ENCODE data around the gene CD164L2. TPM values are rescaled to one million over a fixed set of nuclear protein-coding genes. Genes with fewer than 3 reads are reported as not detected.

Gene CD164L2
- total RNA-seq, 1 donor from 2014 or later, result not detected

DNA sequence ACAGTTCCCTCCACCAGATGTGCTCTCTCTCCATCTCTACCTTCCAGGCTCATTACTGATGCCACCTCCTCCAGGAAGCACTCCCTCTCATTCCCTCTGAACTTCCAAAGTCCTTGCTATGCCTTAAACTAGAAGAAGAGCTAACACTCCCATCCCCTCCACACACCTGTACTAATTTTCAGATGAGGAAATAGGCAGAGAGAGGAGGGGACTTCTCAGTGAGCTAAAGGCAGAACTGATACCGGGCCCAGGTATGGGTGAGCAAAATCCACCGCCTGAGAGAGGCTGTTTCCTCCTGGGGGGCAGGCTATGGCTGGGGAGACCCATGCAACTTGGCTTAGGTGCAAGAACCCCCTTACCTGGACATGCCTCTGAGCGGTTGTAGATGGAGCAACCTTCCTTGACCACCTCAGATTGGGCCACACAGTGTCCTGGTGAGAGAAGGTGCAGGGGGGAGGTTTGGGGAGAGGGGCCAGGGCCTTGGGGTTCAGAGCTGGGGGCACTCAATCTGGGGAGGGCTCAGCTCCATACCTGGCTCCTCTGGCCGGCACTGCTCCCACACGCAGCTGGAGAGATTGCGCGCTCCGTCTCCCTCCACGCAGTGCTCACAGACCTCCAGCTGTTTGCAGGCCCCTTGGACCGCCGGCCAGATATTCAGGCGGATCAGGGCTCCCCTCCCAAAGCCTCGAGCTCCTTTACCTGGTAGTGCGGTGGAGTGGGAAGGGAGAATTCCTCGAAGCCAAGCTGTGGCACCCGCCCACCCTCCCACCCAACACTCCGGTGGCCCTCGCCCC is 967 bp downstream of the CD164L2 start:
- H3K9me3 ChIP-seq (replicated peaks), result no peaks in the 10 kb centered on the region
- H3K4me1 ChIP-seq, result peaks cover 33% of the 10 kb centered on the region
- TF ChIP-seq, protein P1, sequence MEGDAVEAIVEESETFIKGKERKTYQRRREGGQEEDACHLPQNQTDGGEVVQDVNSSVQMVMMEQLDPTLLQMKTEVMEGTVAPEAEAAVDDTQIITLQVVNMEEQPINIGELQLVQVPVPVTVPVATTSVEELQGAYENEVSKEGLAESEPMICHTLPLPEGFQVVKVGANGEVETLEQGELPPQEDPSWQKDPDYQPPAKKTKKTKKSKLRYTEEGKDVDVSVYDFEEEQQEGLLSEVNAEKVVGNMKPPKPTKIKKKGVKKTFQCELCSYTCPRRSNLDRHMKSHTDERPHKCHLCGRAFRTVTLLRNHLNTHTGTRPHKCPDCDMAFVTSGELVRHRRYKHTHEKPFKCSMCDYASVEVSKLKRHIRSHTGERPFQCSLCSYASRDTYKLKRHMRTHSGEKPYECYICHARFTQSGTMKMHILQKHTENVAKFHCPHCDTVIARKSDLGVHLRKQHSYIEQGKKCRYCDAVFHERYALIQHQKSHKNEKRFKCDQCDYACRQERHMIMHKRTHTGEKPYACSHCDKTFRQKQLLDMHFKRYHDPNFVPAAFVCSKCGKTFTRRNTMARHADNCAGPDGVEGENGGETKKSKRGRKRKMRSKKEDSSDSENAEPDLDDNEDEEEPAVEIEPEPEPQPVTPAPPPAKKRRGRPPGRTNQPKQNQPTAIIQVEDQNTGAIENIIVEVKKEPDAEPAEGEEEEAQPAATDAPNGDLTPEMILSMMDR (IDR thresholded peaks at IDR 0.05; ENCODE audit: borderline replicate concordance), result no peak
- H3K27ac ChIP-seq (replicated peaks), result no peak overlapping the region
- H3K36me3 ChIP-seq, result no peaks in the 10 kb centered on the region
- no peak for DNase-seq
- no peak overlapping the region for H3K4me3 ChIP-seq
- H3K27me3 ChIP-seq (ENCODE audit: low read depth), result peaks cover 4% of the 10 kb centered on the region
- intact Hi-C loops (cut with micrococcal nuclease), result no loop called here

DNA sequence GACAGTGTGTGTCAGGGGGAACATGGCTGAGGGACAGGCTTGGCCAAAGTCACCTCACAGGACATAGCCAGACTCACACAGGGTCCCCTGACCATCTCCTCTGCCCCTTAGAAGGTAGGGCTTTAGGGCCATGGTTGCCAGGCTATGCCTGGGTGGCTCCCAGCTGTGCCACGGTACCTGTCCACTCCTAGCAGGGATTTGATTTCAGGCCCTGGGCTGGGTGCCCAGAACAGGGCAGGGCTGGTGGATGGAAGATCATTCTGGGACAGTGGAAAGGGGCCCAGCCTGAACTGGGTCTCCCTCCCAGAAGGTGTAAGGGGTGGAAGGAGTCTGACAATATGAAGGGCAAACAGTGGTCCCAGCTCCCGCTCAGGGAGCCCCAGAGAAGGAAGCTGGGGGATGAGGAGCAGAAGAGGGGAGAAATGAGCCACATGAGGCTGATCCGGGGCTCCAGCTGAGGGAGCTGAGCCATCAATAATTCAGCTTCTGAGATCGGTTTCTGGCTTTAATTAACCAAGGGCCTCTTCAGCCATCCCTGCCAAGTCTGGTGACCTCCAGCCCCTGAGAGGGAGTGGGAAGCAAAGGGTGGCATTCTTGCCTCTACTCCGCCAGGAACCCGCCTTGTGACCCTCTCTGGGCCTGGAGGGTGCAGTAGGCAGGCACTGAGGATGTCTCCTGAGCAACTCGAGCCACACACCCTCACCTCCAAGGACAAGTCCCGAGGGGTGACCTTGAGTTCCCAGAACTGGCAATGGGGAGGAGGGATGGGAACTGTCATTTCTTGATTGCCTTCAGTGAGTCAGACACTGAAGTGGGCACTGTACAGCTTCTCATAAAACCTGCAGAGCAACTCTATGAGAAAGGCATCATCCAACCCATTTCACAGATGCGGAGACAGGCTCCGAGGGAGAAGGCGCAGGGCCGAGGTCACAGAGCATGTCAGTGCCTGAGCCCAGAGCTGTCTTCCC is 2.1 kb downstream of the CD164L2 start:
- TF ChIP-seq, protein P1 (IDR thresholded peaks at IDR 0.05; ENCODE audit: borderline replicate concordance), result no peak
- Histone ChIP-seq H3K9me3 (replicated peaks) (no peaks in the 10 kb centered on the region), H3K27ac (replicated peaks) (no peak overlapping the region), H3K27me3 (ENCODE audit: low read depth) (peaks cover 4% of the 10 kb centered on the region), H3K4me3 (no peak overlapping the region), H3K4me1 (peaks cover 45% of the 10 kb centered on the region), H3K36me3 (no peaks in the 10 kb centered on the region)
- no peak for DNase-seq
- intact Hi-C loops (cut with micrococcal nuclease), result no loop called here

DNA sequence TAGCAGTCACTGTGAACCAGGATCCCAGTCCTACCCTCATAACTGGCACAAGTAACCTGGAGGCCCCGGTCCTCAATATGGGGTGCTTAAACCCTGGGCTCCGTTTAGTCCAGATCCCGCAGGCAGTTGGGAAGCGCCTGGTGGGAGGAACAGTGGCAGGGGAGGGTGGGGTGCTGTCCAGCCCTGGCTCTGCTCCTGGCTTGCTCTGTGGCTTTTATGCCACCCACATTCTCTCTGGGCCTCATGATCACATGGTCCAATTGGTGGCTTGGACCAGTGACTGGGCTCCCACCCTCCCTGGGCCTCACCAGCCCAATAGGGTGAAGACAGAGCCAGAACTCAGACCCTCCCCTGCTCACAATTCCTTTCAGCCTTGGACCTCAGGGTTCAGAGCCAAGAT is 2.9 kb downstream of the CD164L2 start:
- peaks cover 4% of the 10 kb centered on the region for H3K27me3 ChIP-seq (ENCODE audit: low read depth)
- H3K4me3 ChIP-seq, result no peak overlapping the region
- DNase-seq, result no peak
- H3K36me3 ChIP-seq, result no peaks in the 10 kb centered on the region
- H3K9me3 ChIP-seq (replicated peaks), result no peaks in the 10 kb centered on the region
- TF ChIP-seq, protein P1 (IDR thresholded peaks at IDR 0.05; ENCODE audit: borderline replicate concordance), result no peak
- no peak overlapping the region for H3K27ac ChIP-seq (replicated peaks)
- intact Hi-C loops (cut with micrococcal nuclease), result no loop called here
- H3K4me1 ChIP-seq, result peaks cover 53% of the 10 kb centered on the region

DNA sequence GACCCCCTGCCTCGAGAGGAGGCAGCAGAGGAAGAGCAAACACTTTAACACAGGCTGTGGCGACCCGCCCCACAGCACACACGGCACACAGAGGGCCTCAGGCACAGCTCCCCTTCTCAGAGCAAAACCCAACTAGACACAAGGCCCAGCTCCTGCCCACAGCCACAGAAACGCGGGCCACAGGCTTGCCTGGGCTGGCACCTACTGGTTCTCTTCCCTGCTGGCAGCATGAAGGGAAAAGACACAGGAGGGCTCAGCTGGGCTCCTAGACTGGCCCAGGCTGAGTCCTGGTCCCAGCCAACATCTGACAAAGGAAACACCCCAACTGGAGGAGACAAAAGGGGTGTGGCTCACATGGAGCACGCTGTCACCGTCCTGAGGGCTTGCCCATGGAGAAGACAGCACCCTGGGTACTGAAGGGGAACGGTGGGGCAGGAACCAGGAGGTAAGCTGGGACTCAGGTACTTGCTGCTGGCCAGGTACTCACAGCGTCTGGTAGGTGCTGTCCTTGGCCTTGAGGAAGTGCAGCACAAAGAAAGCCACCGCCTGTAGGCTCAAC is 3.5 kb downstream of the CD164L2 start:
- Histone ChIP-seq H3K4me3 (no peak overlapping the region), H3K36me3 (no peaks in the 10 kb centered on the region), H3K4me1 (peaks cover 56% of the 10 kb centered on the region), H3K27me3 (ENCODE audit: low read depth) (peaks cover 4% of the 10 kb centered on the region), H3K9me3 (replicated peaks) (no peaks in the 10 kb centered on the region), H3K27ac (replicated peaks) (no peak overlapping the region)
- TF ChIP-seq, protein P1 (IDR thresholded peaks at IDR 0.05; ENCODE audit: borderline replicate concordance), result no peak
- intact Hi-C loops (cut with micrococcal nuclease), result no loop called here
- DNase-seq, result no peak

DNA sequence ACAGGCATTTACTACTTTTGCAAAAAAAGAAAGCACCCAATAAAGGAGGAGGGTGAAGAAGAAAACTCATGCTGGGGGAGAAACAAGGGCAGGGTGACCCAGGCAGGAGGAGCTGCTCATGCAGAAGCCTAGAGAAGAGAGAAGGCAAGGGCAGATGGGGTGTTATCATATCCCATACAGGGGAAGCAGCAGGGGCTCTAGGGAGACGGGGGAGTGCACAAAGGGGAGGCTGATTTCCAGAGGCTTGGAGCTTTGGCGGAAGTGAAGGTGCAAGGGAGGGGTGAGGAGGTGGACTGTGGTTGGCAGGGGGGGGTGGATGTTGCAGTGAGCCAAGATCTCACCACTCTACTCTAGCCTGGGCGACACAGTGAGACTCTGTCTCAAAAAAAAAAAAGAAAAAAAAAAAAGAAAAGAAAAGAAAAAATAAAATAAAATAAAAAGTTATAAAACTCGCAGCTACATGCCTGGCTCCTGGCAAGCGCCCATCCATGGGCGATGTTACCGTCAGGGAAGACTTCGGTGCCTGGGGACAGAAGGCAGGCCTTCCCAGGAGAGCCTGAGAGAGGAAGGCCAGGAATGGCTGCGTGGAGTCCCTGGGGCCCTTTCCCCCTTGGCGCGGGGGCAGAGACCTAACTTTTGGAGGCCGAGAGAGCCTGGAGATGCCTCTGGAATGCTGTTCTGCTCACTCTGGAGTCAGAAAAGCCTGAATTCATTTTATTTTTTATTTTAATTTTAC is 5.2 kb downstream of the CD164L2 start:
- no peak for DNase-seq
- intact Hi-C loops (cut with micrococcal nuclease), result no loop called here
- Histone ChIP-seq H3K9me3 (replicated peaks) (no peaks in the 10 kb centered on the region), H3K4me3 (no peak overlapping the region), H3K27me3 (ENCODE audit: low read depth) (peaks cover 2% of the 10 kb centered on the region), H3K36me3 (no peaks in the 10 kb centered on the region), H3K4me1 (peaks cover 57% of the 10 kb centered on the region), H3K27ac (replicated peaks) (peak overlapping the region; percentile 71)
- TF ChIP-seq, protein P1 (IDR thresholded peaks at IDR 0.05; ENCODE audit: borderline replicate concordance), result no peak
